BE2C (cell line): ENCODE data around the gene RNF121.
A peak's percentile ranks its signal among the peaks of the same experiment; 100 is the strongest.

Source experiments
- DNase-seq: peaks from one replicate; pipeline ENCODE4 v3.0.0-alpha.2; 2020
- H3K27me3 ChIP-seq: fragments of 250-450 bp; sonication (Bioruptor Pico); 2 replicates; pipeline ENCODE4 v1.5.1; 2020; ENCODE audit warnings: mild to moderate bottlenecking
- H3K36me3 ChIP-seq: fragments of 250-450 bp; sonication (Bioruptor Pico); 2 replicates; pipeline ENCODE4 v1.5.1; 2020; ENCODE audit warnings: mild to moderate bottlenecking
- H3K4me1 ChIP-seq: fragments of 250-450 bp; sonication (Bioruptor Pico); 2 replicates; pipeline ENCODE4 v1.5.1; 2020
- H3K4me3 ChIP-seq: 2 replicates; pipeline ENCODE4 v1.5.1; 2011; ENCODE audit warnings: low read depth, low read length
- H3K9me3 ChIP-seq: fragments of 250-450 bp; sonication (Bioruptor Pico); 2 replicates; pipeline ENCODE4 v1.5.1; 2020
- TF ChIP-seq, protein P1 (sequence below): IDR thresholded peaks from 2 replicates; pipeline ENCODE4 v1.5.1; 2012; ENCODE audit warnings: mild to moderate bottlenecking, low read depth, low read length

RNF121 gene

DNA sequence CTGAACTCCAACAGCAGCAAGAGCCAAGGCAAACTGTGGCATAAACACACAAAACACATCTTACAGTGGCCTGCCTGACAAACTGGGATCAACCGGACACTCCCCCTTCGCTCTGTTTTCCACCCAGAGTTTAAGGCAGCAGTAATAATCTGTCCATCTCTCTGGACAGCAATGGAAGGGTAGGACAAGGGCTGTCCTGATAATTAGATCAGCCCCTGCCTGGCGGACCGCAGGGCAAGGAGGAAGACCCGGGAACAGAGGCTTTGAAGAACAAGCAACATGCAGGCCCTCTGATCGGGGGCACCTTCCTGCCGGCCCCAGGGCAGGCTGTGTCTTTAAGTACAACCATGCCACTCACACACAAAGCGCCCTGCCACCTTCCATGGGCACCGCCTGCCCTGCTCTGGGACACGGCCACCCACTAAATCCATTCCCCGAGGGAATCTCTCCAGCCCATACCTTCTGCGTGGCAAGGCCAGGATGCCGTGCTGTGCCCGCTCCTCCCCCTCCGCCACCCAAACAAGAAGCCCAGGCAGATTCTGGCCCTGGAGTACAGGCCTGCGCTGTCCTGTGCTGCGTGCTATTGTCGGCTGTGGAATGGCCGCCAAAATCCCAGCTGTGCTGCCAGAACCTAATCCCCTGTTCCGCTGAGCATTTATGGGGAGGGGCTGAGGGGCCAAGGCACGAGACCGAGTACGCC is 112.7 kb downstream of the RNF121 start:
- peaks cover 23% of the 10 kb centered on the region for H3K4me1 ChIP-seq
- peak; percentile 85 for DNase-seq
- H3K36me3 ChIP-seq = peaks cover 12% of the 10 kb centered on the region
- peak overlapping the region; percentile 73 for H3K4me3 ChIP-seq
- TF ChIP-seq, protein P1, sequence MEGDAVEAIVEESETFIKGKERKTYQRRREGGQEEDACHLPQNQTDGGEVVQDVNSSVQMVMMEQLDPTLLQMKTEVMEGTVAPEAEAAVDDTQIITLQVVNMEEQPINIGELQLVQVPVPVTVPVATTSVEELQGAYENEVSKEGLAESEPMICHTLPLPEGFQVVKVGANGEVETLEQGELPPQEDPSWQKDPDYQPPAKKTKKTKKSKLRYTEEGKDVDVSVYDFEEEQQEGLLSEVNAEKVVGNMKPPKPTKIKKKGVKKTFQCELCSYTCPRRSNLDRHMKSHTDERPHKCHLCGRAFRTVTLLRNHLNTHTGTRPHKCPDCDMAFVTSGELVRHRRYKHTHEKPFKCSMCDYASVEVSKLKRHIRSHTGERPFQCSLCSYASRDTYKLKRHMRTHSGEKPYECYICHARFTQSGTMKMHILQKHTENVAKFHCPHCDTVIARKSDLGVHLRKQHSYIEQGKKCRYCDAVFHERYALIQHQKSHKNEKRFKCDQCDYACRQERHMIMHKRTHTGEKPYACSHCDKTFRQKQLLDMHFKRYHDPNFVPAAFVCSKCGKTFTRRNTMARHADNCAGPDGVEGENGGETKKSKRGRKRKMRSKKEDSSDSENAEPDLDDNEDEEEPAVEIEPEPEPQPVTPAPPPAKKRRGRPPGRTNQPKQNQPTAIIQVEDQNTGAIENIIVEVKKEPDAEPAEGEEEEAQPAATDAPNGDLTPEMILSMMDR = no peak
- no peaks in the 10 kb centered on the region for H3K27me3 ChIP-seq
- H3K9me3 ChIP-seq = no peaks in the 10 kb centered on the region

GRCh38 chr11:72042064-72042745 is 113.4 kb downstream of the RNF121 start:
- Histone ChIP-seq H3K4me1 (peaks cover 23% of the 10 kb centered on the region), H3K27me3 (no peaks in the 10 kb centered on the region), H3K4me3 (peak overlapping the region; percentile 73), H3K36me3 (peaks cover 11% of the 10 kb centered on the region), H3K9me3 (no peaks in the 10 kb centered on the region)
- no peak for DNase-seq
- TF ChIP-seq, protein P1 = no peak

- no peak for DNase-seq
- H3K4me3 ChIP-seq = no peak overlapping the region
- H3K36me3 ChIP-seq = peaks cover 14% of the 10 kb centered on the region
Measured at GRCh38 chr11:72045849-72046248, 117.0 kb downstream of the RNF121 start.

More at GRCh38 chr11:72045849-72046248, 117.0 kb downstream of the RNF121 start:
- TF ChIP-seq, protein P1 = no peak
- no peaks in the 10 kb centered on the region for H3K27me3 ChIP-seq
- H3K9me3 ChIP-seq = no peaks in the 10 kb centered on the region
- peaks cover 8% of the 10 kb centered on the region for H3K4me1 ChIP-seq
